ENCODE measurements around the gene TAF4.

TAF4 gene

GRCh38 chr20:61988665-61989064 lies 77.0 kb downstream of the TAF4 start:
- Histone ChIP-seq H3K9me3 (ENCODE audit: control insufficient read depth, insufficient read depth, low read depth, low read length) (no peaks in the 10 kb centered on the region), H3K4me1 (ENCODE audit: control insufficient read depth, insufficient read depth, low read length) (no peaks in the 10 kb centered on the region), H3K27ac (ENCODE audit: extremely low read depth, low read depth, low read length) (no peak overlapping the region), H3K36me3 (ENCODE audit: control insufficient read depth in 2 of 2, insufficient read depth in 1 of 2, low read length in 2 of 2) (peaks cover 5 to 77% of the 10 kb centered on the region in 2 experiments; a peak in 2 of 3 replicates), H3K4me3 (ENCODE audit: low read depth, low read length) (no peak overlapping the region)
- POLR2A ChIA-PET, result no interaction called here
- CTCF ChIA-PET, result no interaction called here
- TF ChIP-seq ZNF792 (tag by site-specific recombination; IDR thresholded peaks at IDR 0.05) (no peak), ZNF501 (tag by site-specific recombination; IDR thresholded peaks at IDR 0.05) (no peak), GLI2 (tag by site-specific recombination; IDR thresholded peaks at IDR 0.05; ENCODE audit: borderline replicate concordance, low read depth) (no peak), ZNF433 (tag by site-specific recombination; IDR thresholded peaks at IDR 0.05; ENCODE audit: low read depth) (no peak), ZNF146 (tag by site-specific recombination; IDR thresholded peaks at IDR 0.05) (no peak), ZNF561 (tag by site-specific recombination; IDR thresholded peaks at IDR 0.05; ENCODE audit: borderline replicate concordance) (no peak), ZNF350 (tag by site-specific recombination; IDR thresholded peaks at IDR 0.05) (no peak), ZNF776 (tag by site-specific recombination; IDR thresholded peaks at IDR 0.05; ENCODE audit: borderline replicate concordance) (no peak), ZNF155 (tag by site-specific recombination; IDR thresholded peaks at IDR 0.05) (no peak), ZNF362 (tag by site-specific recombination; IDR thresholded peaks at IDR 0.05) (no peak), BCL6B (tag by site-specific recombination; IDR thresholded peaks at IDR 0.05) (no peak), WT1 (tag by site-specific recombination; IDR thresholded peaks at IDR 0.05) (no peak), OSR2 (tag by site-specific recombination; IDR thresholded peaks at IDR 0.05) (no peak), ZNF658 (tag by site-specific recombination; IDR thresholded peaks at IDR 0.05) (no peak), ZNF558 (tag by site-specific recombination; IDR thresholded peaks at IDR 0.05) (no peak), GLIS2 (tag by site-specific recombination; IDR thresholded peaks at IDR 0.05) (no peak), ZNF48 (tag by site-specific recombination; IDR thresholded peaks at IDR 0.05) (no peak)
- TF ChIP-seq, protein P1, sequence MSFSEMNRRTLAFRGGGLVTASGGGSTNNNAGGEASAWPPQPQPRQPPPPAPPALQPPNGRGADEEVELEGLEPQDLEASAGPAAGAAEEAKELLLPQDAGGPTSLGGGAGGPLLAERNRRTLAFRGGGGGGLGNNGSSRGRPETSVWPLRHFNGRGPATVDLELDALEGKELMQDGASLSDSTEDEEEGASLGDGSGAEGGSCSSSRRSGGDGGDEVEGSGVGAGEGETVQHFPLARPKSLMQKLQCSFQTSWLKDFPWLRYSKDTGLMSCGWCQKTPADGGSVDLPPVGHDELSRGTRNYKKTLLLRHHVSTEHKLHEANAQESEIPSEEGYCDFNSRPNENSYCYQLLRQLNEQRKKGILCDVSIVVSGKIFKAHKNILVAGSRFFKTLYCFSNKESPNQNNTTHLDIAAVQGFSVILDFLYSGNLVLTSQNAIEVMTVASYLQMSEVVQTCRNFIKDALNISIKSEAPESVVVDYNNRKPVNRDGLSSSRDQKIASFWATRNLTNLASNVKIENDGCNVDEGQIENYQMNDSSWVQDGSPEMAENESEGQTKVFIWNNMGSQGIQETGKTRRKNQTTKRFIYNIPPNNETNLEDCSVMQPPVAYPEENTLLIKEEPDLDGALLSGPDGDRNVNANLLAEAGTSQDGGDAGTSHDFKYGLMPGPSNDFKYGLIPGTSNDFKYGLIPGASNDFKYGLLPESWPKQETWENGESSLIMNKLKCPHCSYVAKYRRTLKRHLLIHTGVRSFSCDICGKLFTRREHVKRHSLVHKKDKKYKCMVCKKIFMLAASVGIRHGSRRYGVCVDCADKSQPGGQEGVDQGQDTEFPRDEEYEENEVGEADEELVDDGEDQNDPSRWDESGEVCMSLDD (tag by site-specific recombination; IDR thresholded peaks at IDR 0.05), result no peak
- TF ChIP-seq, protein P2, sequence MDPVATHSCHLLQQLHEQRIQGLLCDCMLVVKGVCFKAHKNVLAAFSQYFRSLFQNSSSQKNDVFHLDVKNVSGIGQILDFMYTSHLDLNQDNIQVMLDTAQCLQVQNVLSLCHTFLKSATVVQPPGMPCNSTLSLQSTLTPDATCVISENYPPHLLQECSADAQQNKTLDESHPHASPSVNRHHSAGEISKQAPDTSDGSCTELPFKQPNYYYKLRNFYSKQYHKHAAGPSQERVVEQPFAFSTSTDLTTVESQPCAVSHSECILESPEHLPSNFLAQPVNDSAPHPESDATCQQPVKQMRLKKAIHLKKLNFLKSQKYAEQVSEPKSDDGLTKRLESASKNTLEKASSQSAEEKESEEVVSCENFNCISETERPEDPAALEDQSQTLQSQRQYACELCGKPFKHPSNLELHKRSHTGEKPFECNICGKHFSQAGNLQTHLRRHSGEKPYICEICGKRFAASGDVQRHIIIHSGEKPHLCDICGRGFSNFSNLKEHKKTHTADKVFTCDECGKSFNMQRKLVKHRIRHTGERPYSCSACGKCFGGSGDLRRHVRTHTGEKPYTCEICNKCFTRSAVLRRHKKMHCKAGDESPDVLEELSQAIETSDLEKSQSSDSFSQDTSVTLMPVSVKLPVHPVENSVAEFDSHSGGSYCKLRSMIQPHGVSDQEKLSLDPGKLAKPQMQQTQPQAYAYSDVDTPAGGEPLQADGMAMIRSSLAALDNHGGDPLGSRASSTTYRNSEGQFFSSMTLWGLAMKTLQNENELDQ (tag by site-specific recombination; IDR thresholded peaks at IDR 0.05; ENCODE audit: low read depth), result no peak

All from HEK293 (cell line).